Neural progenitor cell (in vitro differentiated cells): ENCODE results near the gene FAT4.

Experiments
- CTCF ChIP-seq: fragments of 200-600 bp; sonication (generic); IDR thresholded peaks from 2 replicates; pipeline ENCODE4 v1.5.1; 2017; ENCODE audit warnings: antibody characterized with exemption, mild to moderate bottlenecking
- EZH2 ChIP-seq: fragments of 200-600 bp; sonication (generic); IDR thresholded peaks from 2 replicates; pipeline ENCODE4 v1.6.1; 2017; ENCODE audit warnings: antibody characterized with exemption, mild to moderate bottlenecking, moderate library complexity
- EZH2phosphoT487 ChIP-seq: fragments of 200-600 bp; sonication (generic); IDR thresholded peaks from 2 replicates; pipeline ENCODE4 v1.6.1; 2017; ENCODE audit warnings: antibody characterized with exemption

GRCh38 chr4:125303821-125304220 lies 10.9 kb upstream of the FAT4 start:
- TF ChIP-seq CTCF (no peak), EZH2 (no peak), EZH2phosphoT487 (no peak)
